NOMO-1 (cell line): ENCODE results near the gene PRKCE.

ENCODE experiments used
- DNase-seq, 2 experiments: peaks; one replicate each; lab custom pipeline; 2025; ENCODE audit not compliant: unreplicated experiment in 2 of 2; lab: John Stamatoyannopoulos, UW

PRKCE gene

DNA sequence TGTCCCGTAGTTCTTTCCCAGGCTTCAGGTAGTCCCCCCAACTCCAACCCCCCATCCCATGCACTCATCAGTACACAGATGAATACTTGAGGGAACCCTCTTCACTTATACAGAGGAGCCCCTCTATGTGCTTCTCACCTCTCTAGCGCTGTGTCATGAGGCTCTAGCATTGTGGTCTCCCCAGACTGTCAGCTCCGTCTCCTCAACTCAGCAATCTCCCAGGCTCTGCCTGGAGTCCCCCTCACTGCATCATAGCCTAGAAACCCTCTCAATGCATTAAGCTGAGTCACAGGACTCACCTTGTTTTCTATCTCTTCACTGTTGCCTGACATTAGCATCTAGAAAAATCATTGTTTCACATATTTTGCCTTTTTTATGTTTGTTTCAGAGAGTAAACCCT lies 20.2 kb upstream of the PRKCE start:
- no peak for DNase-seq

DNA sequence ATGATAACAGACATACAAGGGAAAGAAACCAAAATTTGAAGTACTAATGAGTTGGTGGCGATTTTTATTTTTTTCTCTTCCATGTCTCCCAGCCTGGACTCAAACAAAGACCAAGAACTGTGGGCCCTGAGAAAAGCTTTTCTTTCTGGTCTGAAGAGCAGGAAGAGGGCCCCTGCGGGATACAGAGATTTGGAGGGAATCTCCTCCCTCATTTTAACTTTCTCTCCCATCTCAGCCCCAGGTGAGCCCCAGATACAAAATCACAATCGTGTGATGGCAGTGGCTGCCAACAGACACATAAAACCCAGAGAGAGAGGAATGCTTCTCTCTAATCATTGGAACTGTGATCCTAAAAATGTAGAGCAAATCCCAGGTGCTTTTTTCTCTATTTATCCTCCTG lies 19.5 kb upstream of the PRKCE start:
- DNase-seq = no peak

DNA sequence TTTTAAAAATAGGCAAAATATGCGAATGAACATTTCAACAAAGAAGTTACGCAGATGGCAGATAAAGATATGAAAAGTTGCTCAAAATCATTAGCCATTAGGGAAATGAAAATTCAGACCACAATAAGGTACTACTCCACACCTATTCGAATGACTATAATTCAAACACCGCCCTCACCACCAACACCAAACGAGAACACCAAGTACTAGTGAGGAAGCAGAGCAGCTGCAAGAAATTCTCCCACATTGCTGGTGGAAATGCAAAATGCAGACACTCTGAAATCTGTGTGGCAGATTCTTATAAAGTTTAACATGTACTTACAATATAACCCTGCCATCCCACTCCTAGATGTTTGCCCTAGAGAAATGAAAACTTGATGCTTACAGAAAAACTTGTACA lies 17.3 kb upstream of the PRKCE start:
- DNase-seq = no peak

DNA sequence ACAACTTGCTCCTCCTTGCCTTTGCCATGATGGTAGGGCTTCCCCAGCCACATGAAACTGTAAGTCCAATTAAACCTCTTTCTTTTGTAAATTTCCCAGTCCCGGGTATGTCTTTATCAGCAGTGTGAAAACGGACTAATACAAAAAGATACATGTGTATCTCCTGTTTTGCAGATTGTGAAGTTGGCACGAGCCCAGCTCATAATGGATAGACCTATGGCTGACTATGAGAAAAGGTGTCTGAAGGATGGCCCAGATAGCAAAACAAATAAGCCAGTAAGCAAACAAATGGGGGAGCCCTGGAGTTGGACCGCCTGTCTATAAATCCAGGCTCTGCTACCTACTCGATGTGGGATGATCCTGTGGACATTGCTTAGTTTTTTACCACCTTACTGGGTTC lies 15.5 kb upstream of the PRKCE start:
- DNase-seq = no peak

DNA sequence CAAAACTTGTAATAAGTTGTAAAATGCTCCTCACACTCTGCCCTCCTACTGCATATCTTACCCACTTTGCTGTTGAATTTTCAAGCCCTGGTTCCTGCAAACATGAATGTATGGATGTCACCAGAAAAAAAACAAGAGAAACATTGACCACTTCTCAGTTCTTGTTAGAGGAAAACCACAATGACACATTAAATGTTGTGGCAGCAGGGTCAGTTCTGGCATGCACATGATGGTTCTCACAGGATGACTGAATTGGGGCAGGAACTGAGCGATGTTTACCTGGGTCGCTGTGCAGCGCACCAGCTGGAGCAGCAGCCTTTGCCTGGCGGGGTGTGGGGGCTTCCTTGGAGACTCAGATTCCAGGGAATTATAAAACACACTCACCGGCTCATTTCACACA lies 14.0 kb upstream of the PRKCE start:
- peak; percentile 56 to 89 for DNase-seq

DNA sequence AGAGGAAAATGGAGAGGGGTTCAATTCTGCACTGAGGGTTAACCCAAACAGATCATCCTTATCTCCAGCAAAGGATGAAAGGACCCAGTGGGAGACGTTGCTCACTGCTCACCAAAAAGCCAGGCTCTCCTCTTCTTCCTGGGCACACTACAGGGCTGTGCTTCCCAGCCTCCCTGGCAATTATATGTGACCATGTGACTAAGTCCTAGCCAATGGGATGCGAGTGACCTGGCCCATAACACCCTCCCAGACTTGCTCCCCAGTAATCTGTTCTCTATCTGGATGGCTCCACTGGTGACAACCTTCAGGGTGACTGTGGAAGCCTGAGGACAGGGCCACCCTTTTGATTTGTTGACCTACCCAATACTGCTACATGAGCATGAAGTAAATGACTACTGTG lies 10.9 kb upstream of the PRKCE start:
- DNase-seq = no peak

DNA sequence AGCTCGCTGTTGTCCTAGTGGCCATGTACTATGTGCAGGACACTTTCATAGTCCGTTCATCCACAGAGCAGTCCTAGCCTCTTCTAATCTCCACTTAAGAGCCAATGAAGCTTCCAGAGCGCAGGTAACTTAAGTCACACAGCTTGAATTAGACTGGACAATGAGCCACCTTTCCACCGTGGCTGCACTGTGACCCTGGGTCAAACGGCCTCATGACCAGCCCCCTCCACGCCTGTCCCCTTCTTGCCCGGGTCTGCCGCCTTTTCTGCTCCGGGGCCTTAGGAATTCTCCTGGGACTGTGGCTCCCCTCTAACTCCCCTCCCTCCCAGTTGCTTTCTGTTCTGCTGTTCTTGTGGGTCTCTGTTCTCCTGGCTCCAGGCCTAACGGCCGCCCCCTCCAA lies 8.4 kb upstream of the PRKCE start:
- DNase-seq = no peak

DNA sequence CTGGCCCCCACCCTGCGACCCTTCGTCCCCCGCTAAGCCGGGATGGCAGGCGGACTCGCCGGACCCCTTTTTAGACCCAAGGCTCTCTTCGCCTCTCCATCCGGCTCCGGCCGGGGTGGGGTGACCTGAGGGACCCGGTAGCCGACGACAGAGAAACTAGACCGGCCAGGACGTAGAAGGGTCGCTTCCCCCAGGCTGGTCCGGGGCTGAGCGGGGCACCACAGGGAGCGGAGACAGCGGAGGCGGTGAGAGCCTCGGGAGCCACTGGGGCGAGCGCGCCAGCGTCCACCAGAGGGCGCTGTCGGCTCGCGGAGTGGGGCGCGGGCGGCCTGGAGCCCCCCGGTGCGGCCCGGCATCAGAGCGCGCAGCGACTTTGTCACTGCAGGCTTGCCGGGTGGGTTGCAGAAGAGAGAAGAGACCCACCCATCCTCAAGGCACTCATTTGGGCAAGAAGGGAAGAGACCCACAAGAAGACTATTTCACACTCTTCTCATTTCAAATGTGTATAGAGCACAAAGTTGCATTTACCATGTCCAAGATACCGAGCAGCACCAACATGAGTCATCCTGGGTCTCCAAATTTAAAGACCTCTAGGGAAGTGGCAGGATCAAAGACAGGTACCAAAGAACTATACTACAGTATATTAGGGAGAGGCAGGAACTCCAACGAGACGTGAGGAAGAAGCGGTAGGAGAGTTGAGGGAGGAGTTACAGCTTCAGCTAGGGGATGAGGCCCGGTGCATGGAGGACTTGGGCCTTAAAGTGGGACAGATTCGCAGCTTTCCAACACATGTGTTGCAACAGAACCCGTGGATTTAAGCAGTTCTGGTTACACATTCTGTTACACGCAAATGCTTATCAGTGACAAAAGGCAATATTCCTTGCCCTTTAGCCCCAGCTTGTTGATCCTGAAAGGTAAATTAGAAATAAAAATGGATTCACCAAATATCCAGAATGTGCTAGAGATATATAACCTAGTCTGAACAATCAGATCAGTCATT lies 7.6 kb upstream of the PRKCE start:
- peak; percentile 51 to 69 for DNase-seq

DNA sequence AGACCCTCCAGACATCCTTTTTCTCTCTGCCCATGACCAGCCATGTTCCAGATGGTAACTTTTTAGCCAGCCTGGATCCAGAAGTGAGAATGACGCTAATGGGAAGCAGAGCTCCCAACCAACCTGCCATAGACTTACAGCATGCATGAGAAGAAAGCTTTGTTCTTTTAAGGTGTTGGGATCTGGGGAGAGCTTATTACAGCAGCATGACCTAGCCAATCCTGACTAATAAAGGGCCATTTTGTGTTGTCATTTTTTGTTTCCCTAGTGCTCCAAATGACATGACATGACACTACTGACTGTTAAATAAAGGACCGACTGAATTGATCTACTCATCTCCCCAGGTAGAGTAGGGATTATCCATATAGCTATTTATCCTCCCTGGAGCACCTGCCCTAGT lies 5.2 kb upstream of the PRKCE start:
- no peak for DNase-seq

DNA sequence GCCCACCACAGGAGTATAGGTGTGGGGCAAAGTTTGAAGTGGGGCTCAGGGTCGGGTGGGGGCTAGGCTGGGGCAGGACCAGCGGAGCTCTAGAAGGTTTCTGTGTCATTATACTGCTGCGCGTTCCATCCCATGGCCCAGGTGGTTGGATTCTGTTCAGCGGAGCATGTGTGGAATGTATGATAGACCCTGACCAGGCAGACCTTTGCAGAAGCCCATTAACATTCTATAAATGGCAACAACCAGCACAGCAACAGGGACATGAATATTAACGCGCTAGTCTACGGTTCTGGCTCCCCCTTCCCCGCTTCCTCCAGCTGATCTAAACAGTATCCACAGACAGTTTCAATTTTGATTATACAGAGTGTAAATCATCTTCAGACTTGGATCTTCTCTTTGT lies 4.1 kb upstream of the PRKCE start:
- DNase-seq = no peak

DNA sequence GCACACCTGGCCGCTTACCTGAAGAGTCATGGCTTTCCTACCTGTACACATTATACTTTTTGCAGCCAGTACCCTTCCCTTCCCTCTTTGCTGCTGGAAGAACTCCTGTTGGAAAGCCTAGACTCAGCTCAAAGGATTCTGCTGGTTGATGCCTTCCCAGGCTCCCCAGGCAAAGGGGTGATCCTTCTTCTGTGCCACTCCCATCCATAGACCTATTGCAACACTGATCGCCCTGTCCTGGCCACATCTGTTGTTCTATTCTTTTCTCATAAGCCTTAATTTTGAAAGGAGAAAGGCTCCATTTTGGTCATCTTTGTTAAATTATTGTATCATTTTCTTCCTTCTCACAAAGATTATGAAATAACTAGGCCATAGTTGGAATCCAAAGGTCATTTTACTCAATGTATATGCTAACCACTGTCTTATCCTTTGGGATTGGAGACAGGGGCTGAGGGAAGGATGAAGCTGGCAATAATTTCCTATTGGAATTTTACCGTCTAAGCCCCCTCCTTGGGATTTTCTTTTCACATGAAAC lies 3.4 kb upstream of the PRKCE start:
- DNase-seq = no peak

DNA sequence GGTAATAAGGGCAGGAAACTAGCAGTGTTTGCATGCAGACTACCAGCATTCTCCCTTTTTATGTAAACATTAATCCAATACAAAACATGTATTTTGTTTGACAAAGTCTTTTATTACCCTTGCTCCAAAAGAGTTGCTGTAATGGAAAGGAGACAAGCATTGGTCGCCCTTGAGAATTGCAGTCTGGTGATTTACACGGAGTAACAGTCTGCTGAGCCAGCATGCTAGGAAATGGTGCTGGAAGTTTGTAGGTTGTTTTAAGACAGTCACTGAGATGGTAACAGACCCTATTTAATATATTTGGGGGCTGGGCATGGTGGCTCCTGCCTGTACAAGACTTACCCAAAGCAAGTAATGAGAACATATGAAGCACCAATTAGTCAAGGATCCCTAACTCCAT lies 2.8 kb upstream of the PRKCE start:
- no peak for DNase-seq

DNA sequence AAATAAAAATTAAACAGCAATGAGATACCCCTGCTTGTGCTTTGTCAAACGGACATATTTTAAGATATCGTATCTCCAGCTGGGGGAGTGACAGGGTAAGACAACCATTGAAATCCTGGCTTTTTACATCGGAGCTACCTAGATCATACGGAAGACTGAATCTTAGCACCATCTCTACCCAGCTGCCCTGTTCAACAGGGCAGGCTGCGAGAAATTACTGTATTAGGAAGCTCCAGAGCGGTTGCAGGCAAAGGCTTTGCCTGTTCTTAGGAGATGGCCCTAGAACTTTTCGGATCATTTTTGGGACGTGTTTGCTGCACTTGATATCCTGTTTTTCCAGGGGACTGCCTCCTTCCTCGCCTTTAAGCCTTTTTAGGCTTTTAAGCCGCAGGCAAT lies 2.0 kb upstream of the PRKCE start:
- DNase-seq = no peak

DNA sequence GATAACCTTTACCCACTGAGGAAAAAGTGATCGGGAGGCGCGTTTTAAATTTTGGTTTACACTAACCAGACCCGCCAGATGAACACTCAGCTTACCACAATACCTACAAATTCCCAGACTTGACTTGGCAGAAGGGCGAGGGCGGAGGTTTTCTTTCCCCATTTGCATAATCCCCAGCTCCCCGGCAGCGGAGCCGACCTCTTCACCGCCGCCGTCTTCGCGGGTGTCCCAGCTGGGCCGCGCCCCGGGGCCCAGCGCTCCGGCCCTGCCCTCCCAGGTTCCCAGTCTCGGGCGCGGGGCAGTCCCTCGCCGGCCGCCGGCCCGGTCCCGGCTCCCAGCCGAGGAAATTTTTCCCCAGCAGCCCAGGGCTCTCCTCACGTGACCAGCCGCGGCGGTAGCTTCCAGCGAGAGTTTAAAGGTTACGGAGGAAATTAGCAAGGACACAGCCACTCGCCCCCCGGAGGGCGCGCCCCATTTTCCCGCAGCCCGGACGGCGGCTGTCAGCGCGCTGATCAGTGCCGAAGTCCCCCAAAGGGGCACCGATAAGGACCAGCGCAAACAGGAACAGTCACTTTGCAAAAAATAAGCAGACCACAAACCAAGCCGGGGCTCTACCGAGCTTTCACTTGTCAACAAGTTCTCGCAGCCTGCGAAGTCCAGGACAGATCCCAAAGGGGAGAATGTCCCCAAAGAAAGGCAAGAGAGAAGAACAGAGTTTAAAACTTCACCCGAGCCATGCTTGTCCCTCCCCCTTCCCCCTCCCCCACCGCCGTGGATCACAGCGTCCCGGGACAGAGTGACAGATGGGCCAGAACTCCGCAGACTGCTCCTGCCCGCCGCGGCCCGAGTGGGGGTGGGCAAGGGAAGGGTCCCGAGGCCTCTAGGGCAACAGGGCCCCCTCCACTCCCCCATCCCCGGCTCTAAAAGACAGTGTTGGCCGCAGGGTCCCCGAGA lies 1.3 kb upstream of the PRKCE start:
- DNase-seq = peak; percentile 21 to 35

DNA sequence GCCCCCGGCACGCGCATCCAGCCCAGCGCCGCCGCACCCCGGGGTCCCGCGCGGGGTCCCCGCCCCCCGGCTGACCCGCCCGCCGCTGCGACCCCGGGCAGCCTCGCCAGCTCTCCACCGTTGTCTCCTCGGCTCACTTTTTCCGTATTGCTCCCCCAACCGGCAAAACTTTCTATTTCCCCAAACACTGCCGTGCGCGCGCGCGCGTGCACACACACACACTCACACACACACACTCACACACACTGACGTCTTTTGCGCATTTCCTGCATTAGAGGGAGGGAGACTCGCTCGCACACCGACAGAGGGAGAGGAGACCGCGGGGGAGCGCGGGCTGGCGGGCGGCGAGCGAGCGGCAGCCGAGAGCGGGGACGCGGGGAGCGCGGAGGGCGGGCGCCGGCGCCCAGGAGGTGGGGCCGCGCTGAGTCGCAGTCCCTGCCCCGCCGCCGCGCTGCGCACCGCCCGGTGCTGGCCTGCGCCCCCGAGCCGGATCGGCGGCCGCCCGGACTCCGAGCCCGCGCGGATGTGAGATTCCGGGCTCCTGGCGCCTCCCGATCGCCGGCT lies 542 bp upstream of the PRKCE start:
- peak; percentile 84 to 98 for DNase-seq

DNA sequence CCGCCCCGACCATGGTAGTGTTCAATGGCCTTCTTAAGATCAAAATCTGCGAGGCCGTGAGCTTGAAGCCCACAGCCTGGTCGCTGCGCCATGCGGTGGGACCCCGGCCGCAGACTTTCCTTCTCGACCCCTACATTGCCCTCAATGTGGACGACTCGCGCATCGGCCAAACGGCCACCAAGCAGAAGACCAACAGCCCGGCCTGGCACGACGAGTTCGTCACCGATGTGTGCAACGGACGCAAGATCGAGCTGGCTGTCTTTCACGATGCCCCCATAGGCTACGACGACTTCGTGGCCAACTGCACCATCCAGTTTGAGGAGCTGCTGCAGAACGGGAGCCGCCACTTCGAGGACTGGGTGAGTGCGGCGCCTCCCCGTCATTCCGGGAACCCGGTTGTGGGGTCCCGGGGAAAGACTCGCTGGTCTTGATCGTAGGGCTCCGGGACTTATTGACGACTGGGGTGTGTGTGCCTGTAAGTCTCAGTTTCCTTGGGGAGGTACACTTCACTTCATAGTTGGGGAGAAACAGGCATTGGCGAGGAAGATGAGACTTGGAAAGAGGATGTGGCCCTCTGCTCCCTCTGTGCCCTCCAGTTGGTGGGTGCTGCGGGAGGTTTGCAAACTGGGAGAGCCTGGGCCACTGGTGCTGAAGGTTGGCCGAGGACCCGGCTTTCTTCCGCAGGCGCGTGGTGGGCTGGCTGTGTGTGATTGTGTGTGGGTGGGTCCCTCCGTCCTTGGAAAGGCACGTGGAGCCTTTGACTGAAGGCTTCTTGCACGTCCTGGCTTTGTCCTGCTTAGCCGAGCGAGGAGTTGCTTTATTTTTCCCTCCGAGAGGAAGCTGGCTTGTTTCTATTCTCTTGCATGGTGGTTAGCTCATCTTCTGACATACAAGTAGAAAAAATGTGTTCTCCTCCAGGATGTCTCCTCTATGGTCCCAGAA lies 886 bp downstream of the PRKCE start:
- DNase-seq = peak; percentile 14 to 47

DNA sequence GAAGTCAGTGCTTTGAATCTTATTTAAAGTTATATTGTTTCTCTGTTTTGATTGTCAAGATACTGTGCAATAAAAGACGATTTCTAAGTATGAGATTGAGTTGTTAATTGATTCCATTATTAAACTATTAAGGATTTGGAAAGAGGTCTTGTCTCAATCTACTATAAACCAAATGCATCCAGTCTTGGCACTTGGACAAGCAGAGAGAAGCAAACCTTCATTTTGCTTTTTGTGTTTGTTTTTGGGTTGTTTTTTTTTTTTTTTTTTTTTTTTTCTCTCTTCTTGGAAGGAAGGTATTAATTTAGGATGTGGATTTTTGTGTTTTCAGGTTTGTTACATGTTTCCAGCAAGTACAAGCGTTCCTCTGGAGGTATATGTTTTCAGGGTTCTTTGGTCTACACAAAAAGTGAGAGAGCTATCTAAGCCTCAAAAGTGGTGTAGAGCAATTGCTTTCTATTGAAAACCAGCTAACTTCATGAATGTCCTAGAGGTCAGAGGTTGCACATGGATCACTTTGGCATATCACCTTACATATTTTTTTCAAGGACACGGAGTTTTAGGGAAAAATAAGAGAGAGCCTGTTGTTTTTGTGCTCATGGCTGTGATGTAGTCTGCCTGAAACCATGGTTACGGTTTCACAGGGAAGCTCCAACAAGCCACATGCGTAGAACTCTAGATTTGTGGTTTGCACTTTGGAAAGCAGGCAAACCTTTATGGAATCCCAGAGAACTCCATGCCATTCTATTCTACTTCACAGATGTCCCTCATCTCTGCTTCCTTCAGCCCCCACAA lies 1.8 kb downstream of the PRKCE start:
- DNase-seq = no peak

DNA sequence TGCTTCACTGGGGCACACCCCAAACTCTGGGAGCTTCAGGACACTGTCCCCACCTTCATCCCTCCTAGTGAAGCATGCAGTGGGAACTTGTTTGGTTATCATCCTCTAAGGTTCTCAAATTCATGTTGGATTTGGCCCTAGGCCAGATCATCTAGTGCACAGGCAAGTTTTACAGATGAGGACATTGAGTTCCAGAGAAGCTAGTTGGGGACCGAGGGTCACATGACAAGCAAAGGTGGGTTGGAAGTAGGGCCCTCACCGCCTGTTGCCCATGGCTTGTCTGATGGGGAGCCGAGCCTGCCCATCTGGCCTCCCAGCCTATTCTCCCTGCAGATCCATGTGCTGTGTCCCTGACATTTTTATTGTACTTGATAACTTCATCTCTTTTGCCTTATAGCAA lies 2.8 kb downstream of the PRKCE start:
- no peak for DNase-seq

DNA sequence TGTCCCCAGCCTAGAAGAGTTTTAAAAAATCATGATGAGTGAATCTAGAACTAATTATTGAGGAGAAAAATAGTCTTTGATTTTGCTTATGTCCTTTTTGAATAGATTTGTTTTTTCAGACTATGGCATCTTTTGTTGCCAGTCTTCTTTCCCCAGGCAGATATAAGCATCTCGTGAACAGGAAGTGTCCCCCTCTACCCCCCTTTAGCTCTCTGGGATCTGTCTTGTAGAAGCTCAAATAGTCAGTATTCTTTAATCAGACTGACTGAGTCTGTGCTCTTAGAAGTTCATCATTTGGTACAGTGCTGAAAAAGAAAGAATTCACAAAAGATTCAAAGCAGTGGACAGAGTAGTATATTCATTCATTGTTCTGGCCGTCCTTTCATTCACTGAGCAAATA lies 10.4 kb downstream of the PRKCE start:
- no peak for DNase-seq
